HepG2 (cell line): ENCODE measurements around the gene SFXN2. TPM values are rescaled to one million over a fixed set of nuclear protein-coding genes. Genes with fewer than 3 reads are reported as not detected.

Source experiments
- AGO1 ChIP-seq: fragments of 200-400 bp; formaldehyde crosslinking; IDR thresholded peaks from 2 replicates; pipeline ENCODE4 v1.6.1; 2017; ENCODE audit warnings: mild to moderate bottlenecking, low read depth, low read length, moderate library complexity; ENCODE audit not compliant: poor library complexity, severe bottlenecking
- ARID3A ChIP-seq: IDR thresholded peaks from 2 replicates; pipeline ENCODE4 v1.6.1; 2012; ENCODE audit warnings: low read depth, low read length, improper control_type of control experiment
- ARID5B ChIP-seq: IDR thresholded peaks from 2 replicates; pipeline ENCODE4 v1.4.0; 2020; ENCODE audit warnings: mild to moderate bottlenecking, missing genetic modification reagents
- ERF ChIP-seq: IDR thresholded peaks from 2 replicates; pipeline ENCODE4 v1.6.1; 2018; ENCODE audit warnings: missing biosample characterization, missing genetic modification reagents
- MEF2D ChIP-seq: sonication (generic); formaldehyde crosslinking; IDR thresholded peaks from 2 replicates; pipeline ENCODE4 v1.5.1; 2020; ENCODE audit warnings: mild to moderate bottlenecking, missing genetic modification reagents
- MZF1 ChIP-seq: sonication (generic); formaldehyde crosslinking; IDR thresholded peaks from 2 replicates; pipeline ENCODE4 v1.8.1; 2023; ENCODE audit warnings: mild to moderate bottlenecking, missing genetic modification reagents, borderline replicate concordance
- PCBP1 ChIP-seq: fragments of 200-400 bp; formaldehyde crosslinking; IDR thresholded peaks from 2 replicates; pipeline ENCODE4 v1.6.1; 2017; ENCODE audit warnings: mild to moderate bottlenecking, low read depth, low read length, borderline replicate concordance
- RXRA ChIP-seq: sonication (generic); formaldehyde crosslinking; IDR thresholded peaks from 2 replicates; pipeline ENCODE4 v1.5.1; 2020; ENCODE audit warnings: missing genetic modification reagents
- TAF15 ChIP-seq: fragments of 200-400 bp; formaldehyde crosslinking; IDR thresholded peaks from one replicate; pipeline ENCODE4 v1.6.1; 2018; ENCODE audit warnings: mild to moderate bottlenecking, low read depth, low read length; ENCODE audit not compliant: poor library complexity, severe bottlenecking
- TARDBP ChIP-seq: sonication (generic); formaldehyde crosslinking; IDR thresholded peaks from 2 replicates; pipeline ENCODE4 v1.8.0; 2022; ENCODE audit warnings: mild to moderate bottlenecking, missing genetic modification reagents
- TEAD2 ChIP-seq: sonication (generic); formaldehyde crosslinking; IDR thresholded peaks from 2 replicates; pipeline ENCODE4 v1.9.0; 2021; ENCODE audit warnings: missing genetic modification reagents
- U2AF2 ChIP-seq: fragments of 200-400 bp; formaldehyde crosslinking; IDR thresholded peaks from 2 replicates; pipeline ENCODE4 v1.6.1; 2017; ENCODE audit warnings: low read depth, mild to moderate bottlenecking, low read length
- XRCC5 ChIP-seq: fragments of 200-400 bp; formaldehyde crosslinking; optimal IDR thresholded peaks from 2 replicates; pipeline ENCODE3; 2017; ENCODE audit warnings: mild to moderate bottlenecking, low read length
- ZBTB21 ChIP-seq: sonication (generic); formaldehyde crosslinking; IDR thresholded peaks from 2 replicates; pipeline ENCODE4 v1.4.0; 2020; ENCODE audit warnings: missing genetic modification reagents
- ZFP1 ChIP-seq: IDR thresholded peaks from 2 replicates; pipeline ENCODE4 v1.6.1; 2016
- ZNF644 ChIP-seq: IDR thresholded peaks from 2 replicates; pipeline ENCODE4 v1.6.1; 2016; ENCODE audit warnings: low read depth
- ZNF773 ChIP-seq: sonication (generic); formaldehyde crosslinking; IDR thresholded peaks from 2 replicates; pipeline ENCODE4 v1.4.0; 2020; ENCODE audit warnings: missing genetic modification reagents, borderline replicate concordance
- polyA plus RNA-seq, 8 experiments: library from polyadenylated mRNA; depleted of rRNA in 3 of 8; stranded (reverse) in 7 of 8; unstranded in 1 of 8; fragments of >200 nt; fragmentation: Illumina TruSeq in 4 of 8; extraction: Trizol in 4 of 8; gene quantifications; 2 replicates each; pipeline versions ENCODE4 v1.2.1 to v1.2.3, GENCODE V29; 2011 to 2016; ENCODE audit warnings: low read depth in 4 of 8, missing spikeins in 1 of 8, mixed read lengths in 1 of 8; ENCODE audit not compliant: insufficient read depth in 1 of 8
- total RNA-seq, 5 experiments: library from RNA; depleted of rRNA; stranded (reverse); fragments of >200 nt; fragmentation: Illumina TruSeq; extraction: Trizol; gene quantifications; 2 replicates each; pipeline ENCODE4 v1.2.3, GENCODE V29; 2016; ENCODE audit warnings: low read depth in 1 of 5
- TF ChIP-seq, protein P1 (sequence below): sonication (generic); formaldehyde crosslinking; IDR thresholded peaks from 2 replicates; pipeline ENCODE4 v1.5.1; 2020; ENCODE audit warnings: missing genetic modification reagents, mild to moderate bottlenecking, borderline replicate concordance

SFXN2 gene
- total and polyA plus RNA-seq, 2 of the 13 experiments (the other 11 are each of a cell fraction or from before 2014, with no cell fraction given) = 12.8 to 21.1 TPM

GRCh38 chr10:102743588-102744373 lies 29.3 kb downstream of the SFXN2 start, which contains the start of gene WBP1L (continued):
- TF ChIP-seq TEAD2 (CRISPR knock-in tag) (no peak), TAF15 (no peak), ERF (CRISPR knock-in tag) (peak; percentile 39; the same call in 1 of the 2 replicates), ZNF773 (no peak), U2AF2 (no peak), MZF1 (CRISPR knock-in tag) (no peak), ARID5B (CRISPR knock-in tag) (peak; percentile 28; the same call in 1 of the 2 replicates), AGO1 (peak; percentile 95), ZNF644 (CRISPR knock-in tag) (peak; percentile 72; the same call in 1 of the 2 replicates), XRCC5 (peak; percentile 53), MEF2D (CRISPR knock-in tag) (peak; percentile 52; the same call in 1 of the 2 replicates), ZBTB21 (CRISPR knock-in tag) (no peak), ZFP1 (CRISPR knock-in tag) (peak; percentile 41; the same call in 1 of the 2 replicates), RXRA (CRISPR knock-in tag) (peak; percentile 36; the same call in 1 of the 2 replicates), TARDBP (peak; percentile 55; the same call in 1 of the 2 replicates), PCBP1 (0 out of 2 replicates have a peak, but pooled peaks have one; percentile 89), ARID3A (peak; percentile 70; the same call in 1 of the 2 replicates)
- TF ChIP-seq, protein P1, sequence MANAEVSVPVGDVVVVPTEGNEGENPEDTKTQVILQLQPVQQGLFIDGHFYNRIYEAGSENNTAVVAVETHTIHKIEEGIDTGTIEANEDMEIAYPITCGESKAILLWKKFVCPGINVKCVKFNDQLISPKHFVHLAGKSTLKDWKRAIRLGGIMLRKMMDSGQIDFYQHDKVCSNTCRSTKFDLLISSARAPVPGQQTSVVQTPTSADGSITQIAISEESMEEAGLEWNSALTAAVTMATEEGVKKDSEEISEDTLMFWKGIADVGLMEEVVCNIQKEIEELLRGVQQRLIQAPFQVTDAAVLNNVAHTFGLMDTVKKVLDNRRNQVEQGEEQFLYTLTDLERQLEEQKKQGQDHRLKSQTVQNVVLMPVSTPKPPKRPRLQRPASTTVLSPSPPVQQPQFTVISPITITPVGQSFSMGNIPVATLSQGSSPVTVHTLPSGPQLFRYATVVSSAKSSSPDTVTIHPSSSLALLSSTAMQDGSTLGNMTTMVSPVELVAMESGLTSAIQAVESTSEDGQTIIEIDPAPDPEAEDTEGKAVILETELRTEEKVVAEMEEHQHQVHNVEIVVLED = peak; percentile 78; the same call in 1 of the 2 replicates
